Chondrocyte (in vitro differentiated cells): ENCODE measurements around the gene SKIDA1. TPM values are rescaled to one million over a fixed set of nuclear protein-coding genes. Genes with fewer than 3 reads are reported as not detected.

Experiments used
- DNase-seq: peaks from one replicate; pipeline ENCODE4 v3.0.0; 2021; ENCODE audit warnings: mixed read lengths, low spot score
- H3K27ac Mint-ChIP-seq: one replicate; pipeline ENCODE4 v1.8.0; 2021; ENCODE audit warnings: mild to moderate bottlenecking, moderate library complexity, mixed read lengths; ENCODE audit not compliant: unreplicated experiment
- H3K27me3 Mint-ChIP-seq: 2 replicates; pipeline ENCODE4 v1.8.0; 2021; ENCODE audit warnings: low read depth, mixed read lengths
- H3K36me3 Mint-ChIP-seq: 2 replicates; pipeline ENCODE4 v1.8.0; 2021; ENCODE audit warnings: low read depth, mixed read lengths
- H3K4me1 Mint-ChIP-seq: 2 replicates; pipeline ENCODE4 v1.8.0; 2021; ENCODE audit warnings: low read depth, mild to moderate bottlenecking, mixed read lengths
- H3K4me3 Mint-ChIP-seq: one replicate; pipeline ENCODE4 v1.8.0; 2021; ENCODE audit warnings: mild to moderate bottlenecking, moderate library complexity, mixed read lengths; ENCODE audit not compliant: unreplicated experiment
- H3K9me3 Mint-ChIP-seq: 2 replicates; pipeline ENCODE4 v1.8.0; 2021; ENCODE audit warnings: low read depth, mixed read lengths
- CTCF ChIP-seq: fragments of 200-600 bp; sonication (generic); IDR thresholded peaks from 2 replicates; pipeline ENCODE4 v1.5.0; 2021; ENCODE audit warnings: antibody characterized with exemption, mild to moderate bottlenecking, moderate library complexity
- total RNA-seq: library from RNA; stranded (reverse); gene quantifications from 3 replicates; pipeline ENCODE4 v1.2.1, GENCODE V29; 2021

The SKIDA1 gene
- total RNA-seq, 1 donor from 2014 or later = 2.0 TPM

GRCh38 chr10:21495752-21496342 lies 29.6 kb downstream of the SKIDA1 start:
- Mint-ChIP-seq H3K9me3 (no peaks in the 10 kb centered on the region), H3K4me3 (peak overlapping the region; percentile 90), H3K36me3 (no peaks in the 10 kb centered on the region), H3K4me1 (peaks cover 31% of the 10 kb centered on the region), H3K27me3 (no peaks in the 10 kb centered on the region), H3K27ac (peak overlapping the region; percentile 80)
- peak; percentile 98 for TF ChIP-seq CTCF
- peak; percentile 94 for DNase-seq

GRCh38 chr10:21495002-21495751 lies 30.3 kb downstream of the SKIDA1 start:
- H3K4me1 Mint-ChIP-seq = peaks cover 31% of the 10 kb centered on the region
- peak overlapping the region; percentile 80 for H3K27ac Mint-ChIP-seq
- H3K9me3 Mint-ChIP-seq = no peaks in the 10 kb centered on the region
- no peaks in the 10 kb centered on the region for H3K27me3 Mint-ChIP-seq
- no peak for TF ChIP-seq CTCF
- H3K36me3 Mint-ChIP-seq = no peaks in the 10 kb centered on the region
- peak overlapping the region; percentile 90 for H3K4me3 Mint-ChIP-seq
- DNase-seq = no peak

GRCh38 chr10:21494191-21495001 lies 31.1 kb downstream of the SKIDA1 start:
- Mint-ChIP-seq H3K9me3 (no peaks in the 10 kb centered on the region), H3K4me3 (peak overlapping the region; percentile 90), H3K36me3 (no peaks in the 10 kb centered on the region), H3K4me1 (peaks cover 33% of the 10 kb centered on the region), H3K27ac (no peak overlapping the region), H3K27me3 (no peaks in the 10 kb centered on the region)
- no peak for DNase-seq
- TF ChIP-seq CTCF = peak; percentile 44

- TF ChIP-seq CTCF = no peak
- Mint-ChIP-seq H3K9me3 (no peaks in the 10 kb centered on the region), H3K27me3 (no peaks in the 10 kb centered on the region), H3K36me3 (no peaks in the 10 kb centered on the region), H3K4me1 (peaks cover 33% of the 10 kb centered on the region), H3K27ac (no peak overlapping the region), H3K4me3 (peak overlapping the region; percentile 57)
- no peak for DNase-seq
Observed at GRCh38 chr10:21493784-21494183, 31.7 kb downstream of the SKIDA1 start.

- no peaks in the 10 kb centered on the region for H3K36me3 Mint-ChIP-seq
- peaks cover 25% of the 10 kb centered on the region for H3K4me1 Mint-ChIP-seq
- no peaks in the 10 kb centered on the region for H3K27me3 Mint-ChIP-seq
- TF ChIP-seq CTCF = no peak
- no peak overlapping the region for H3K4me3 Mint-ChIP-seq
- H3K27ac Mint-ChIP-seq = no peak overlapping the region
- no peaks in the 10 kb centered on the region for H3K9me3 Mint-ChIP-seq
- no peak for DNase-seq
Observed at GRCh38 chr10:21492421-21492820, 33.1 kb downstream of the SKIDA1 start.
